GM12891 (cell line): ENCODE results near the gene MUC12.
A peak's percentile ranks its signal among the peaks of the same experiment; 100 is the strongest.

Experiments used
- DNase-seq: peaks from one replicate; pipeline ENCODE4 v3.0.0; 2011; ENCODE audit warnings: low spot score; ENCODE audit not compliant: insufficient read length
- FAIRE-seq: peaks from 2 replicates; lab custom pipeline; 2011; peaks lifted over from hg19 to GRCh38; lab: Jason Lieb, UNC
- PAX5 ChIP-seq: IDR thresholded peaks from 2 replicates; pipeline ENCODE4 v1.6.1; 2011; ENCODE audit warnings: low read length, moderate library complexity, mild to moderate bottlenecking; ENCODE audit not compliant: insufficient read depth, severe bottlenecking
- POLR2A ChIP-seq: IDR thresholded peaks from 2 replicates; pipeline ENCODE4 v1.6.1; 2011; ENCODE audit warnings: low read depth, low read length, control low read depth
- POLR2AphosphoS5 ChIP-seq: IDR thresholded peaks from 2 replicates; pipeline ENCODE4 v1.6.1; 2011; ENCODE audit warnings: low read depth, low read length, control low read depth
- POU2F2 ChIP-seq: IDR thresholded peaks from 2 replicates; pipeline ENCODE4 v1.6.1; 2011; ENCODE audit warnings: low read depth, mild to moderate bottlenecking, control low read depth, low read length, moderate library complexity
- SPI1 ChIP-seq: IDR thresholded peaks from 2 replicates; pipeline ENCODE4 v1.6.1; 2011; ENCODE audit warnings: low read depth, low read length, control low read depth
- TAF1 ChIP-seq: IDR thresholded peaks from 2 replicates; pipeline ENCODE4 v1.6.1; 2011; ENCODE audit warnings: low read depth, low read length, control low read depth

MUC12 gene

GRCh38 chr7:100946111-100946510 is 23.3 kb upstream of the MUC12 start:
- DNase-seq = no peak
- TF ChIP-seq POU2F2 (no peak), SPI1 (no peak), POLR2AphosphoS5 (no peak), PAX5 (no peak), TAF1 (no peak), POLR2A (no peak)
- no peak for FAIRE-seq

- FAIRE-seq (no peak), DNase-seq (no peak)
- TF ChIP-seq POLR2AphosphoS5 (no peak), POLR2A (no peak), POU2F2 (no peak), TAF1 (no peak), PAX5 (no peak), SPI1 (peak; percentile 52)
These were observed 22.5 kb upstream of the MUC12 start for GRCh38 chr7:100946766-100947365.

- DNase-seq (no peak), FAIRE-seq (no peak)
- TF ChIP-seq POLR2A (no peak), PAX5 (no peak), POU2F2 (no peak), POLR2AphosphoS5 (no peak), TAF1 (no peak), SPI1 (no peak)
These were observed 21.6 kb upstream of the MUC12 start for GRCh38 chr7:100947792-100948191.

- DNase-seq = no peak
- TF ChIP-seq SPI1 (no peak), TAF1 (no peak), POU2F2 (no peak), POLR2A (no peak), POLR2AphosphoS5 (no peak), PAX5 (no peak)
- no peak for FAIRE-seq
These were observed 20.0 kb upstream of the MUC12 start, which contains the start of gene MUC3A for GRCh38 chr7:100949227-100949932. MUC3A (plus strand) TSS chr7:100949534; CDS start chr7:100949625, 91 bp downstream.

GRCh38 chr7:100949933-100950443 is 19.4 kb upstream of the MUC12 start:
- no peak for TF ChIP-seq PAX5
- FAIRE-seq (no peak), DNase-seq (no peak)

GRCh38 chr7:100951172-100951571 is 18.2 kb upstream of the MUC12 start:
- DNase-seq = no peak
- no peak for FAIRE-seq
- TF ChIP-seq POLR2AphosphoS5 = no peak
- TF ChIP-seq POLR2A = no peak
- TF ChIP-seq POU2F2 = no peak
- TF ChIP-seq PAX5 = no peak
- no peak for TF ChIP-seq SPI1
- TF ChIP-seq TAF1 = no peak

- FAIRE-seq (no peak), DNase-seq (no peak)
- no peak for TF ChIP-seq TAF1
- TF ChIP-seq POU2F2 = no peak
- no peak for TF ChIP-seq PAX5
- TF ChIP-seq POLR2AphosphoS5 = no peak
- TF ChIP-seq POLR2A = no peak
- no peak for TF ChIP-seq SPI1
These were observed 17.3 kb upstream of the MUC12 start for GRCh38 chr7:100951888-100952560.

- FAIRE-seq = no peak
- no peak for TF ChIP-seq POLR2AphosphoS5
- no peak for TF ChIP-seq POU2F2
- TF ChIP-seq POLR2A = no peak
- TF ChIP-seq TAF1 = no peak
- no peak for TF ChIP-seq PAX5
- no peak for TF ChIP-seq SPI1
These were observed 16.7 kb upstream of the MUC12 start for GRCh38 chr7:100952641-100953040.

GRCh38 chr7:100957832-100958421 is 11.4 kb upstream of the MUC12 start:
- TF ChIP-seq PAX5 = no peak
- TF ChIP-seq POLR2A = no peak
- TF ChIP-seq TAF1 = no peak
- no peak for TF ChIP-seq POLR2AphosphoS5
- no peak for TF ChIP-seq POU2F2
- no peak for TF ChIP-seq SPI1
- DNase-seq = no peak
- no peak for FAIRE-seq

More at GRCh38 chr7:100952641-100953040, 16.7 kb upstream of the MUC12 start:
- no peak for DNase-seq
